ENCODE measurements around the gene ZFP91. TPM values are rescaled to one million over a fixed set of nuclear protein-coding genes. Genes with fewer than 3 reads are reported as not detected.
"Not testable (repeated sequence)": the region's sequence is repeated elsewhere in the genome, so short reads cannot be mapped to it uniquely, and the experiment has no call there.

ZFP91 gene
- total RNA-seq, 4 donors from 2014 or later, result 64.9 to 94.8 (median 89.7) TPM

DNA sequence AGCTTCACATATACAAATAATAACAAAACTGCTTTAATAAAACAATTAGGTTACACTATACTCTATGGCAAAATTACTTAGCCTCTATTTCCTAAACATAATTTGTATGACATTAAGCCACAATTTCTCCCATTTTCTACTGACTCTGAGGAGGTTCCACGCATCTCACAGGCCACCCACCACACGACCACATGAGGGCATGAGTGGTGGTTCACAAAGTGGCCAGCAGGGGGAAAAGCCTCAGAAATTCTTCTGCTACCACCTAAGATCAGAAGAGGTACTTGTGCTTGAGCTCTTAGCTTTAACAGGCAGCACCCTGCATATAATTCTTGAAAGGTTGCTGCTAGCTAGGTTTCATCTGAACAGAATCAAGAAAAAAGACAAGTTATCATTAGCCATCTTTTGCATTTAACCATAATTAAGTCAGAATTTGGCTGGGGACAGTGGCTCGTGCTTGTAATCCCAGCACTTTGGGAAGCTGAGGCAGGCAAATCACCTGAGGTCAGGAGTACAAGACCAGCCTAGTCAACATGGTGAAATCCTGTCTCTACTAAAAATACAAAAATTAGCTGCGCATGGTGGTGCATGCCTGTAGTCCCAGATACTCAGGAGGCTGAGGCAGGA lies 10.9 kb upstream of the ZFP91 start:
- no peak for TF ChIP-seq POLR2AphosphoS5 (IDR thresholded peaks at IDR 0.05)
- no peak for TF ChIP-seq POLR2A (IDR thresholded peaks at IDR 0.05)
- TF ChIP-seq, protein P1, sequence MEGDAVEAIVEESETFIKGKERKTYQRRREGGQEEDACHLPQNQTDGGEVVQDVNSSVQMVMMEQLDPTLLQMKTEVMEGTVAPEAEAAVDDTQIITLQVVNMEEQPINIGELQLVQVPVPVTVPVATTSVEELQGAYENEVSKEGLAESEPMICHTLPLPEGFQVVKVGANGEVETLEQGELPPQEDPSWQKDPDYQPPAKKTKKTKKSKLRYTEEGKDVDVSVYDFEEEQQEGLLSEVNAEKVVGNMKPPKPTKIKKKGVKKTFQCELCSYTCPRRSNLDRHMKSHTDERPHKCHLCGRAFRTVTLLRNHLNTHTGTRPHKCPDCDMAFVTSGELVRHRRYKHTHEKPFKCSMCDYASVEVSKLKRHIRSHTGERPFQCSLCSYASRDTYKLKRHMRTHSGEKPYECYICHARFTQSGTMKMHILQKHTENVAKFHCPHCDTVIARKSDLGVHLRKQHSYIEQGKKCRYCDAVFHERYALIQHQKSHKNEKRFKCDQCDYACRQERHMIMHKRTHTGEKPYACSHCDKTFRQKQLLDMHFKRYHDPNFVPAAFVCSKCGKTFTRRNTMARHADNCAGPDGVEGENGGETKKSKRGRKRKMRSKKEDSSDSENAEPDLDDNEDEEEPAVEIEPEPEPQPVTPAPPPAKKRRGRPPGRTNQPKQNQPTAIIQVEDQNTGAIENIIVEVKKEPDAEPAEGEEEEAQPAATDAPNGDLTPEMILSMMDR (IDR thresholded peaks at IDR 0.05), result peak; percentile 52 to 81 (median 66)
- no peak for TF ChIP-seq EP300 (IDR thresholded peaks at IDR 0.05)
- H3K4me3 ChIP-seq, result no peak overlapping the region
- H3K4me1 ChIP-seq, result peaks cover 0 to 25% (median 0%) of the 10 kb centered on the region in 3 donors
- H3K9me3 ChIP-seq, result no peaks in the 10 kb centered on the region
- H3K27me3 ChIP-seq, result no peaks in the 10 kb centered on the region
- H3K36me3 ChIP-seq, result peaks cover 0 to 66% of the 10 kb centered on the region in 2 donors
- 58 to 67% methylated on average over 3 to 4 of the region's 4 CpGs for WGBS, 2 donors (ENCODE audit: low coverage in 1 of 2)
- H3K27ac ChIP-seq, result no peak overlapping the region
- no peak for ATAC-seq

DNA sequence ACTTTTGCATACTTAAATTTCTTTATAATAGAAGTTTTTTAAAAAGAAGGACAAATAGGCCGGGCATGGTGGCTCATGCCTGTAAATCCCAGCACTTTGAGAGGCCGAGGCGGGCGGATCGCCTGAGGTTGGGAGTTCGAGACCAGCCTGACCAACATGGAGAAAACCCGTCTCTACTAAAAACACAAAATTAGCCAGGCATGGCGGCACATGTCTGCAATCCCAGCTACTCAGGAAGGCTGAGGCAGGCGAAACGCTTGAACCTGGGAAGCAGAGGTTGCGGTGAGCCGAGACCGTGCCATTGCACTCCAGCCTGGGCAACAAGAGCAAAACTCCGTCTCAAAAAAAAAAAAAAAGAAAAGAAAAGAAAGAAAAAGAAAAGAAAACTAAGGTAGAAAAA lies 6.0 kb upstream of the ZFP91 start:
- H3K4me3 ChIP-seq, ATAC-seq: not testable (repeated sequence)

DNA sequence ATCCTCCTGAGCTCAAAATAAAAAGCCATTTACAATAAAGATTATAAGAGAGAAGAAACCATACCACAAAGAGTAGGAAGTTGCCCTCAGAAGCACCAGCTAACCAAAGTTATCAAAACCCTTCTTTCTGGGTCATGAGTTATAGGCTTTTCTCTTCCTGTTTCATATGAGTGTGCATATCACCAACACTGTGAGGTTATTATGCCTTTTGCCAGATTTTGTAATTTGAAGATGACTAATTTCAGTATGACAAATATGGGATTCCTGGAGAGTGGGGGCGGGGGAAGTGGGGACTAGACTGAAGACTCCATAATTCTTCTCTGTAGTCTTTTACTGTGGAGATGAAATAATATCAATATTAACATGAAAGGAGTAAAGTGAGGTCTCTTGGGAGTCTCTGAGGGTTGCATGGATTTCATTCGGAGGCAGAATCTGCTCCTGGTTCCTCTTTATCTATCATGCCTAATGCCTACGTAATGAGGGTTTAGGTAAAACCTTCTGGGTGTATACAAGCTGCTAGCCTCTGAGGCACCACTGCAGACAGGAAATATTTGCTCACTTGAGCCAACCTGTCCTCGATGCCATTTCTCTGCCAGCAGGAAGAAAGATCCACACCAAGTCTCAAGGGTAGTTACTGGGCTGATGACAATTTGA lies 5.3 kb upstream of the ZFP91 start:
- H3K27me3 ChIP-seq, result no peaks in the 10 kb centered on the region
- peak overlapping the region; percentile 61 to 99 (median 92) for H3K27ac ChIP-seq
- peaks cover 4 to 64% (median 10%) of the 10 kb centered on the region in 3 donors for H3K4me1 ChIP-seq
- TF ChIP-seq EP300 (IDR thresholded peaks at IDR 0.05), result no peak
- TF ChIP-seq, protein P1 (IDR thresholded peaks at IDR 0.05), result no peak
- TF ChIP-seq POLR2A (IDR thresholded peaks at IDR 0.05), result no peak
- TF ChIP-seq POLR2AphosphoS5 (IDR thresholded peaks at IDR 0.05), result peak; percentile 52
- peak; percentile 29 for ATAC-seq
- H3K36me3 ChIP-seq, result peaks cover 0 to 20% of the 10 kb centered on the region in 2 donors
- WGBS, 2 donors (ENCODE audit: low coverage in 1 of 2), result 40% methylated on average over 2 to 3 of the region's 4 CpGs
- H3K9me3 ChIP-seq, result no peaks in the 10 kb centered on the region
- no peak overlapping the region for H3K4me3 ChIP-seq

More for the DNA sequence above, 6.0 kb upstream of the ZFP91 start:
- 77 to 97% methylated on average over 11 to 13 of the region's 14 CpGs for WGBS, 2 donors (ENCODE audit: low coverage in 1 of 2)
- not testable (repeated sequence) for H3K9me3 ChIP-seq, H3K27me3 ChIP-seq
- Histone ChIP-seq H3K36me3 (peaks cover 0 to 26% of the 10 kb centered on the region in 2 donors), H3K27ac (peak overlapping the region; percentile 44 to 99 (median 80)), H3K4me1 (peaks cover 4 to 67% (median 10%) of the 10 kb centered on the region in 3 donors)

GRCh38 chr11:58574881-58575280 lies 4.0 kb upstream of the ZFP91 start:
- Histone ChIP-seq H3K36me3 (peaks cover 0 to 7% of the 10 kb centered on the region in 2 donors), H3K9me3 (no peaks in the 10 kb centered on the region), H3K4me3 (no peak overlapping the region), H3K27ac (peak overlapping the region in 3 of 4 donors; percentile 74 to 99 (median 99)), H3K4me1 (peaks cover 4 to 64% (median 10%) of the 10 kb centered on the region in 3 donors), H3K27me3 (no peaks in the 10 kb centered on the region)
- no peak for ATAC-seq
- TF ChIP-seq POLR2AphosphoS5 (IDR thresholded peaks at IDR 0.05), result no peak
- TF ChIP-seq POLR2A (IDR thresholded peaks at IDR 0.05), result no peak
- TF ChIP-seq, protein P1 (IDR thresholded peaks at IDR 0.05), result no peak
- TF ChIP-seq EP300 (IDR thresholded peaks at IDR 0.05), result no peak

GRCh38 chr11:58575377-58576020 lies 3.4 kb upstream of the ZFP91 start, which contains the start of gene LPXN:
LPXN (minus strand) TSS chr11:58575856; CDS start chr11:58575772, 84 bp downstream.
- peaks cover 0 to under 1% of the 10 kb centered on the region in 2 donors for H3K36me3 ChIP-seq
- peaks cover 7 to 68% (median 10%) of the 10 kb centered on the region in 3 donors for H3K4me1 ChIP-seq
- no peak for ATAC-seq
- no peaks in the 10 kb centered on the region for H3K9me3 ChIP-seq
- H3K27me3 ChIP-seq, result no peaks in the 10 kb centered on the region
- peak within 1 kb of the TSS in 1 of 2 donors; percentile 84 for H3K4me3 ChIP-seq
- TF ChIP-seq, protein P1 (IDR thresholded peaks at IDR 0.05), result no peak
- no peak for TF ChIP-seq EP300 (IDR thresholded peaks at IDR 0.05)
- TF ChIP-seq POLR2AphosphoS5 (IDR thresholded peaks at IDR 0.05), result no peak
- TF ChIP-seq POLR2A (IDR thresholded peaks at IDR 0.05), result no peak
- WGBS, 2 donors (ENCODE audit: low coverage in 1 of 2), result 69 to 82% methylated on average over 5 to 6 of the region's 6 CpGs
- peak within 1 kb of the TSS; percentile 96 to 100 (median 99) for H3K27ac ChIP-seq
